ENCODE data around the gene ALDH4A1.

DNA sequence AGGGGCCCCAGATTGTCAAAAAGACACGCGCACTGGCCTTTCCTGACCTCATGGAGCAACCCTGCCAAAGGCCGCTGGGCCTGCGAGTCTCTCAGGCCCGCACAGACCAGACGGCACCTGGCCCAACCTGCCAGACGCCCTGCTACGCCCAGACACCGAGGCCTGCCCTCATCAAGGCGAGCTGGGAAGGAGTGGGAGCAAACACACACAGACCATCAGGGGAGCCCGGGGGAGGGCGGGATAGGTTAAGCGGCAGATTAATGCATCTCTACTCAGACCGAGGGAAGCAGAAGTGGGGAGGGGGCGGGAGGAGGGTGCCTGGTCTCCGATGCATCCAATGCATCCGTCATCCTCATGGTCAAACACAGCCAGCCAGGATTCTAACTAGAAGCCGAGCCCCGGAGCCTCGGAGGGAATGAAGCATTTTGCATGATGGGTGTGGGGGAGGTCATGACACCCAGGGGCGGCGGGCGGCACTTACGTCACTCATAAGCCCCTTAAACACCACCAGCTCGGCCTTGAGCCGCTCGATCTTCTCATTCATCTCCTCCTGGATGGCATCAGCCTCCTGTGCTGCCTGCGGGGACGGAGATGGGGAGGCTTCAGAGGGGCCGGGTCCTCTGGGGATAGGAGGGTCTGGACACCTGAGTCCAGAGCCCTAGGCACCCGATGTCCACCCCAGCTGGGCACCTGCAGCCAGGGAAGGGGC is 17.0 kb upstream of the ALDH4A1 start:
- TF ChIP-seq, protein P1, sequence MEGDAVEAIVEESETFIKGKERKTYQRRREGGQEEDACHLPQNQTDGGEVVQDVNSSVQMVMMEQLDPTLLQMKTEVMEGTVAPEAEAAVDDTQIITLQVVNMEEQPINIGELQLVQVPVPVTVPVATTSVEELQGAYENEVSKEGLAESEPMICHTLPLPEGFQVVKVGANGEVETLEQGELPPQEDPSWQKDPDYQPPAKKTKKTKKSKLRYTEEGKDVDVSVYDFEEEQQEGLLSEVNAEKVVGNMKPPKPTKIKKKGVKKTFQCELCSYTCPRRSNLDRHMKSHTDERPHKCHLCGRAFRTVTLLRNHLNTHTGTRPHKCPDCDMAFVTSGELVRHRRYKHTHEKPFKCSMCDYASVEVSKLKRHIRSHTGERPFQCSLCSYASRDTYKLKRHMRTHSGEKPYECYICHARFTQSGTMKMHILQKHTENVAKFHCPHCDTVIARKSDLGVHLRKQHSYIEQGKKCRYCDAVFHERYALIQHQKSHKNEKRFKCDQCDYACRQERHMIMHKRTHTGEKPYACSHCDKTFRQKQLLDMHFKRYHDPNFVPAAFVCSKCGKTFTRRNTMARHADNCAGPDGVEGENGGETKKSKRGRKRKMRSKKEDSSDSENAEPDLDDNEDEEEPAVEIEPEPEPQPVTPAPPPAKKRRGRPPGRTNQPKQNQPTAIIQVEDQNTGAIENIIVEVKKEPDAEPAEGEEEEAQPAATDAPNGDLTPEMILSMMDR (conservative IDR thresholded peaks at IDR 0.05; ENCODE audit: low read depth, low read length), result no peak
- no peak for TF ChIP-seq EZH2 (IDR thresholded peaks at IDR 0.05; ENCODE audit: borderline replicate concordance, low read depth, low read length, poor library complexity, severe bottlenecking)
